IMR-90 (cell line): ENCODE results near the gene RPS5. TPM values are rescaled to one million over a fixed set of nuclear protein-coding genes. Genes with fewer than 3 reads are reported as not detected.

Experiments
- ATAC-seq: fragments of 200-7000 bp; cut with Tn5 transposase; 2 replicates; pipeline ENCODE4 v1.9.1; 2020; ENCODE audit warnings: low read depth, mild to moderate bottlenecking, moderate library complexity
- BruUV-seq: library from RNA; stranded (reverse); fragments of 400-500 nt; replicated peaks from 2 replicates; lab custom pipeline; 2021; lab: Mats Ljungman, UMichigan
- CTCF ChIA-PET: fragments of 300-600 bp; formaldehyde crosslinking; extraction: SDS; loops from one replicate; lab custom pipeline; 2021; ENCODE audit warnings: antibody characterized with exemption; lab: Yijun Ruan, JAX
- POLR2A ChIA-PET: fragments of 300-600 bp; sonication (Branson Sonifier 250); formaldehyde crosslinking; loops from one replicate; lab custom pipeline; 2022; ENCODE audit warnings: antibody characterized with exemption; ENCODE audit not compliant: unreplicated experiment; lab: Charles Lee
- DNase-seq: peaks from one replicate; pipeline ENCODE4 v3.0.0; 2013
- H2AFZ ChIP-seq: replicated peaks from 2 replicates; pipeline ENCODE3; 2013; ENCODE audit warnings: low read length, mild to moderate bottlenecking; ENCODE audit not compliant: poor library complexity
- H2AK5ac ChIP-seq: 2 replicates; pipeline ENCODE4 v1.6.1; 2013; ENCODE audit warnings: low read depth, low read length, inconsistent platforms
- H2AK9ac ChIP-seq: replicated peaks from 2 replicates; pipeline ENCODE3; 2013; ENCODE audit warnings: mild to moderate bottlenecking, low read depth, low read length, moderate library complexity; ENCODE audit not compliant: poor library complexity
- H2BK120ac ChIP-seq: 2 replicates; pipeline ENCODE4 v1.6.1; 2013; ENCODE audit warnings: low read depth, low read length, inconsistent platforms
- H2BK15ac ChIP-seq: 3 replicates; pipeline ENCODE4 v1.6.1; 2013; ENCODE audit warnings: low read depth, low read length, inconsistent platforms
- H2BK20ac ChIP-seq: 2 replicates; pipeline ENCODE4 v1.6.1; 2013; ENCODE audit warnings: low read depth, mild to moderate bottlenecking, inconsistent platforms, low read length, moderate library complexity
- H2BK5ac ChIP-seq: 2 replicates; pipeline ENCODE4 v1.6.1; 2013; ENCODE audit warnings: mild to moderate bottlenecking, low read depth, low read length, inconsistent platforms; ENCODE audit not compliant: poor library complexity, severe bottlenecking
- H3K14ac ChIP-seq: replicated peaks from 2 replicates; pipeline ENCODE4 v1.6.1; 2013; ENCODE audit warnings: low read depth, low read length, inconsistent platforms
- H3K18ac ChIP-seq: 2 replicates; pipeline ENCODE4 v1.6.1; 2013; ENCODE audit warnings: low read depth, low read length, control low read depth
- H3K23ac ChIP-seq: 2 replicates; pipeline ENCODE4 v1.6.1; 2013; ENCODE audit warnings: low read depth, low read length, inconsistent platforms
- H3K27ac ChIP-seq: 2 replicates; pipeline ENCODE4 v1.5.1; 2013; ENCODE audit warnings: mild to moderate bottlenecking, control low read depth, low read length; ENCODE audit not compliant: insufficient read depth
- H3K27me3 ChIP-seq: 2 replicates; pipeline ENCODE4 v1.6.1; 2013; ENCODE audit warnings: low read length; ENCODE audit not compliant: control insufficient read depth, insufficient read depth
- H3K36me3 ChIP-seq: 2 replicates; pipeline ENCODE4 v1.6.1; 2013; ENCODE audit warnings: low read length, mixed read lengths; ENCODE audit not compliant: control insufficient read depth, insufficient read depth
- H3K4ac ChIP-seq: 2 replicates; pipeline ENCODE4 v1.6.1; 2013; ENCODE audit warnings: low read depth, low read length, inconsistent platforms
- H3K4me1 ChIP-seq: 2 replicates; pipeline ENCODE4 v1.6.1; 2013; ENCODE audit warnings: low read length, mixed read lengths; ENCODE audit not compliant: control insufficient read depth, insufficient read depth
- H3K4me2 ChIP-seq: 2 replicates; pipeline ENCODE4 v1.6.1; 2013; ENCODE audit warnings: low read depth, mild to moderate bottlenecking, control low read depth, low read length, moderate library complexity
- H3K4me3 ChIP-seq: 2 replicates; pipeline ENCODE4 v1.5.1; 2013; ENCODE audit warnings: low read depth, mild to moderate bottlenecking, control low read depth, low read length, moderate library complexity; ENCODE audit not compliant: insufficient read depth
- H3K56ac ChIP-seq: 2 replicates; pipeline ENCODE4 v1.6.1; 2013; ENCODE audit warnings: low read length, inconsistent platforms; ENCODE audit not compliant: insufficient read depth; ENCODE audit errors: extremely low read depth
- H3K79me1 ChIP-seq, 2 experiments: 2 replicates each; pipeline ENCODE4 v1.6.1; 2013; ENCODE audit warnings: low read length in 2 of 2, inconsistent platforms in 1 of 2, low read depth in 1 of 2
- H3K9ac ChIP-seq: 2 replicates; pipeline ENCODE4 v1.6.1; 2013; ENCODE audit warnings: low read depth, low read length, control low read depth
- H3K9me1 ChIP-seq: 2 replicates; pipeline ENCODE4 v1.6.1; 2013; ENCODE audit warnings: low read length, inconsistent platforms; ENCODE audit not compliant: insufficient read depth
- H3K9me3 ChIP-seq: 2 replicates; pipeline ENCODE4 v1.6.1; 2013; ENCODE audit warnings: low read length; ENCODE audit not compliant: control insufficient read depth, insufficient read depth
- H4K20me1 ChIP-seq: 2 replicates; pipeline ENCODE4 v1.6.1; 2013; ENCODE audit warnings: low read length, inconsistent platforms; ENCODE audit not compliant: insufficient read depth
- H4K5ac ChIP-seq: 2 replicates; pipeline ENCODE4 v1.6.1; 2013; ENCODE audit warnings: mild to moderate bottlenecking, low read depth, low read length, control low read depth
- H4K8ac ChIP-seq, 2 experiments: 2 replicates each; pipeline ENCODE4 v1.6.1; 2013; ENCODE audit warnings: low read depth in 2 of 2, low read length in 2 of 2, control low read depth in 1 of 2, inconsistent platforms in 1 of 2
- H4K91ac ChIP-seq: 2 replicates; pipeline ENCODE4 v1.6.1; 2013; ENCODE audit warnings: low read depth, low read length, inconsistent platforms; ENCODE audit not compliant: insufficient read depth
- ELK1 ChIP-seq: fragments of 150-350 bp; IDR thresholded peaks from 2 replicates; pipeline ENCODE4 v1.6.1; 2016; ENCODE audit warnings: low read depth, mild to moderate bottlenecking, low read length, moderate library complexity, borderline replicate concordance
- MAZ ChIP-seq: IDR thresholded peaks from 2 replicates; pipeline ENCODE4 v1.6.1; 2012; ENCODE audit warnings: low read depth, mild to moderate bottlenecking, low read length, improper control_type of control experiment, moderate library complexity, borderline replicate concordance
- MXI1 ChIP-seq: IDR thresholded peaks from 2 replicates; pipeline ENCODE4 v1.6.1; 2012; ENCODE audit warnings: low read depth, mild to moderate bottlenecking, low read length, moderate library complexity, borderline replicate concordance
- NFE2L2 ChIP-seq: fragments of 150-350 bp; IDR thresholded peaks from 2 replicates; pipeline ENCODE4 v1.6.1; 2016; ENCODE audit warnings: low read depth, mild to moderate bottlenecking, low read length
- RCOR1 ChIP-seq: IDR thresholded peaks from 2 replicates; pipeline ENCODE4 v1.6.1; 2012; ENCODE audit warnings: mild to moderate bottlenecking, low read length, improper control_type of control experiment; ENCODE audit not compliant: insufficient replicate concordance
- WGBS, 2 experiments: methylation state at CpG; one replicate each; pipeline versions ENCODE4 v1.1.5 to v1.1.7; 2013; ENCODE audit warnings: missing lambda C conversion rate in 2 of 2; ENCODE audit not compliant: insufficient read length in 1 of 2; ENCODE audit errors: extremely low coverage in 2 of 2; 5-methylcytosine and 5-hydroxymethylcytosine counted together
- dilution Hi-C: fragments of 300-500 bp; cut with HindIII; formaldehyde crosslinking; loops from one replicate; pipeline ENCODE4 v1.14.3; 2018; ENCODE audit warnings: low sequenced_read_pairs; ENCODE audit not compliant: unreplicated experiment
- in situ Hi-C: fragments of 300-500 bp; cut with MboI; formaldehyde crosslinking; loops from 3 replicates; pipeline ENCODE4 v1.14.3; 2019; ENCODE audit warnings: low sequenced_read_pairs, inconsistent platforms, mixed read lengths
- intact Hi-C: fragments of 100-400 bp; cut with micrococcal nuclease; formaldehyde crosslinking; loops from 2 replicates; pipeline ENCODE4 v1.10.0; 2022
- polyA plus RNA-seq, 3 experiments: library from polyadenylated mRNA; depleted of rRNA; stranded (reverse); fragments of >200 nt; gene quantifications; 2 replicates each; pipeline ENCODE4 v1.2.3, GENCODE V29; 2012; ENCODE audit warnings: low replicate concordance in 1 of 3
- total RNA-seq: library from RNA; depleted of rRNA; stranded (reverse); fragments of >200 nt; gene quantifications from 2 replicates; pipeline ENCODE4 v1.2.3, GENCODE V29; 2012

RPS5 gene
- total and polyA plus RNA-seq, 2 of the 4 experiments (the other 2 are of a cell fraction) = 3,265 to 5,858 TPM

DNA sequence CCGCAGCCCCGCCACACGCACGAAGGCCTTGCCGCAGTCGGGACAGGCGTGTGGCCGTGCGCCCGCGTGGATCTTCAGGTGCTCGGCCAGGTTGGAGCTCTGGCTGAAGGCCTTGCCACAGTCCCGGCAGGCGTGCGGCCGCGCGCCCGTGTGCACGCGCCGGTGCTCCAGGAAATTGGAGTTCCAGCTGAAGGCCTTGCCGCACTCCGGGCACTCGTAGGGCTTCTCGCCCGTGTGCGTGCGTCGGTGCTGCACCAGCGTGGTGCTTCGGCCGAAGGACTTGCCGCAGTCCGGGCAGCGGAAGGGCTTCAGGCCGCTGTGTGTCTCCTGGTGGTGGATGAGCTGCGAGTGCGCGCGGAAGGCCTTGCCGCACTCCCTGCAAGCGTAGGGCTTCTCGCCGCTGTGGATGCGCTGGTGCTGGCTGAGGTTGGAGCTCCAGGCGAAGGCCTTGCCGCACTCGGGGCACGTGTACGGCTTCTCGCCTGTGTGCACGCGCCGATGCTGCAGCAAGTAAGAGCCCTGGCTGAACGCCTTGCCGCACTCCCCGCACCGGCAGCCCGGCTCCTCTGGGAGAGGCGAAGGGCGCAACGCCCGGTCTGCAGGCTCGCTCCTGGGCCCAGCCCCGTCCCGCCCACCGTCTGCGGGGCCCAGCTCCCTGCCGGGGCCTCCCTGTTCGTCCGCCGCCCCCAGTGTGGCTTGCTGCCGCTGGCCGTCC lies 30.1 kb upstream of the RPS5 start:
- H3K4ac ChIP-seq = no peak overlapping the region
- H4K8ac ChIP-seq = no peak overlapping the region
- no peaks in the 10 kb centered on the region for H3K9me3 ChIP-seq
- H3K79me1 ChIP-seq = peaks cover 0 to 12% of the 10 kb centered on the region in 2 experiments; a peak in 3 of 4 replicates
- peak overlapping the region; percentile 75 for H2AFZ ChIP-seq
- TF ChIP-seq ELK1 (no peak), MXI1 (no peak), MAZ (no peak), RCOR1 (no peak), NFE2L2 (no peak)
- H4K20me1 ChIP-seq = peaks cover 8% of the 10 kb centered on the region; the same call in 1 of the 2 replicates
- no peak overlapping the region for H3K56ac ChIP-seq
- ChIA-PET POLR2A (no interaction called here), CTCF (no interaction called here)
- H2BK120ac ChIP-seq = no peak overlapping the region
- no TSS peak for BruUV-seq
- H3K9ac ChIP-seq = no peak overlapping the region
- H3K4me2 ChIP-seq = peak overlapping the region; percentile 86
- no peak overlapping the region for H3K23ac ChIP-seq
- intact Hi-C loops (no loop called here), in situ Hi-C loops (no loop called here), dilution Hi-C loops (no loop called here)
- no peak overlapping the region for H2BK20ac ChIP-seq
- ATAC-seq (peak; percentile 24), DNase-seq (no peak)
- no peak overlapping the region for H4K91ac ChIP-seq
- peaks cover 10% of the 10 kb centered on the region for H3K27me3 ChIP-seq
- no peak overlapping the region for H2BK15ac ChIP-seq
- H3K4me3 ChIP-seq = peak overlapping the region; percentile 23; the same call in 1 of the 2 replicates
- H3K9me1 ChIP-seq = peaks cover 7% of the 10 kb centered on the region
- peaks cover 10% of the 10 kb centered on the region for H3K4me1 ChIP-seq
- H2AK5ac ChIP-seq = no peak overlapping the region
- H4K5ac ChIP-seq = no peak overlapping the region
- no peak overlapping the region for H3K14ac ChIP-seq
- no peak overlapping the region for H3K27ac ChIP-seq
- peak overlapping the region; percentile 3 for H2AK9ac ChIP-seq
- H3K18ac ChIP-seq = no peak overlapping the region
- WGBS, 2 experiments = 38% methylated on average over 59 of the region's 75 CpGs; no CpG with 5 or more reads in 1 of the 2 experiments
- peaks cover 5% of the 10 kb centered on the region; the same call in 1 of the 2 replicates for H3K36me3 ChIP-seq
- H2BK5ac ChIP-seq = no peak overlapping the region
